BJ (cell line): Measurements from ENCODE around the gene AKAP6. TPM values are rescaled to one million over a fixed set of nuclear protein-coding genes. Genes with fewer than 3 reads are reported as not detected.

Experiments
- CTCF ChIA-PET: fragments of 350-600 bp; formaldehyde crosslinking; extraction: SDS; loops from one replicate; lab custom pipeline; 2021; ENCODE audit warnings: antibody characterized with exemption, inconsistent platforms; lab: Yijun Ruan, JAX
- POLR2A ChIA-PET: fragments of 300-600 bp; sonication (Branson Sonifier 250); formaldehyde crosslinking; extraction: SDS; loops from one replicate; lab custom pipeline; 2021; ENCODE audit warnings: antibody characterized with exemption; lab: Charles Lee
- DNase-seq: peaks from one replicate; pipeline ENCODE4 v3.0.0-alpha.2; 2011; ENCODE audit warnings: low read depth
- H3K27me3 ChIP-seq: 2 replicates; pipeline ENCODE4 v1.6.0; 2011; ENCODE audit warnings: low read length; ENCODE audit not compliant: control insufficient read depth, insufficient read depth
- H3K36me3 ChIP-seq: 2 replicates; pipeline ENCODE4 v1.5.1; 2011; ENCODE audit warnings: low read length; ENCODE audit not compliant: control insufficient read depth, insufficient read depth
- H3K4me3 ChIP-seq: 2 replicates; pipeline ENCODE4 v1.5.1; 2011; ENCODE audit warnings: low read depth, mild to moderate bottlenecking, control low read depth, low read length
- CTCF ChIP-seq: IDR thresholded peaks from 2 replicates; pipeline ENCODE4 v1.5.1; 2011; ENCODE audit warnings: low read depth, mild to moderate bottlenecking, control low read depth, inconsistent platforms, low read length, moderate library complexity; ENCODE audit not compliant: insufficient read depth
- polyA plus RNA-seq: library from polyadenylated mRNA; depleted of rRNA; stranded (reverse); fragments of >200 nt; gene quantifications from 2 replicates; pipeline ENCODE4 v1.2.3, GENCODE V29; 2011

AKAP6 gene
- polyA plus RNA-seq, 1 experiment, result 18.5 TPM

GRCh38 chr14:32339188-32339587, 10.1 kb downstream of the AKAP6 start:
- H3K27me3 ChIP-seq, result no peaks in the 10 kb centered on the region
- H3K36me3 ChIP-seq, result no peaks in the 10 kb centered on the region
- H3K4me3 ChIP-seq, result no peak overlapping the region
- ChIA-PET CTCF (interaction anchor here (0.9 to 1.0 kb wide), 2 partner anchors 8 to 22 kb away, joined by 3 read pairs; no protein-coding TSS in a partner anchor), POLR2A (interaction anchor here (1.0 kb wide), 1 partner anchor 9 kb away, joined by 3 read pairs; no protein-coding TSS in a partner anchor)
- no peak for TF ChIP-seq CTCF
- no peak for DNase-seq

- no peak overlapping the region for H3K4me3 ChIP-seq
- POLR2A ChIA-PET, result no interaction called here
- DNase-seq, result no peak
- no peaks in the 10 kb centered on the region for H3K36me3 ChIP-seq
- no peaks in the 10 kb centered on the region for H3K27me3 ChIP-seq
- TF ChIP-seq CTCF, result no peak
- CTCF ChIA-PET, result interaction anchor here (1.2 to 2.2 kb wide), 2 partner anchors 9 to 10 kb away, joined by 3 to 10 read pairs; no protein-coding TSS in a partner anchor
These were observed 13.1 kb downstream of the AKAP6 start for GRCh38 chr14:32341947-32342846.

GRCh38 chr14:32342847-32343194, 13.7 kb downstream of the AKAP6 start:
- no peak overlapping the region for H3K4me3 ChIP-seq
- H3K36me3 ChIP-seq, result no peaks in the 10 kb centered on the region
- CTCF ChIA-PET, result interaction anchor here (2.2 kb wide), 1 partner anchor 9 kb away, joined by 10 read pairs; no protein-coding TSS in a partner anchor
- no peak for TF ChIP-seq CTCF
- H3K27me3 ChIP-seq, result no peaks in the 10 kb centered on the region
- DNase-seq, result no peak
- POLR2A ChIA-PET, result no interaction called here

- no peak for DNase-seq
- no peak overlapping the region for H3K4me3 ChIP-seq
- ChIA-PET POLR2A (no interaction called here), CTCF (interaction anchor here (0.7 to 1.2 kb wide), 3 partner anchors 11 to 26 kb away, joined by 3 to 5 read pairs (median 3); no protein-coding TSS in a partner anchor)
- no peak for TF ChIP-seq CTCF
- no peaks in the 10 kb centered on the region for H3K36me3 ChIP-seq
- no peaks in the 10 kb centered on the region for H3K27me3 ChIP-seq
These were observed 14.9 kb downstream of the AKAP6 start for GRCh38 chr14:32343926-32344430.

GRCh38 chr14:32345311-32345791, 16.3 kb downstream of the AKAP6 start:
- no peaks in the 10 kb centered on the region for H3K36me3 ChIP-seq
- no peaks in the 10 kb centered on the region for H3K27me3 ChIP-seq
- no peak overlapping the region for H3K4me3 ChIP-seq
- TF ChIP-seq CTCF, result no peak; the same call in 1 of the 2 replicates
- no peak for DNase-seq
- CTCF ChIA-PET, result interaction anchor here (0.7 to 1.6 kb wide), 3 partner anchors 13 to 272 kb away, joined by 3 read pairs; no protein-coding TSS in a partner anchor
- POLR2A ChIA-PET, result no interaction called here
